ENCODE measurements around the gene AKAP13.

DNA sequence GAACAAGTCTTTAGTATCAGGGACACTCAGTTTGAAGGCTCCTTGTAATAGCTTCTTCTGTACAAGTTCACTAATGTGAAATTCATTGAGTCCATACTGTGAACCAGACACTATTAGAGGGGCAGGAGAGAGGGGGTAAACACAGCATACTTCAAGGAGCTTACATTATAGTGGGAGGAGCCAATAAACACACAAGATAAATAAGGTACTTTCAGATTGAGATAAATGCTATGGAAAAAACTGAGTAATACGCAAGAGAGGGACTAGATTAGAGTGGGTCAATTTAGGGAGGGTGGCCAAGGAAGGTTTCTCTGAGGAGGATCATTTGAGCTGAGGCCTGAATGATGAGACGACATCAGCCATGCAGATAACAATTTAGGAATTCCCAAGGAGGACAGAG lies 3.1 kb upstream of the AKAP13 start:
- TF ChIP-seq ZNF384 (IDR thresholded peaks at IDR 0.05) (no peak), TARDBP (IDR thresholded peaks at IDR 0.05) (no peak), SP1 (IDR thresholded peaks at IDR 0.05) (no peak), SUZ12 (IDR thresholded peaks at IDR 0.05) (no peak)

Measured in HEK293T (cell line).